ENCODE data around the gene SOWAHC. TPM values are rescaled to one million over a fixed set of nuclear protein-coding genes. Genes with fewer than 3 reads are reported as not detected.
A peak's percentile ranks its signal among the peaks of the same experiment; 100 is the strongest.
"Not testable (repeated sequence)": the region's sequence is repeated elsewhere in the genome, so short reads cannot be mapped to it uniquely, and the experiment has no call there.

SOWAHC gene
- total RNA-seq, 1 experiment from 2014 or later = 6.8 TPM

GRCh38 chr2:109614715-109615636, 812 bp downstream of the SOWAHC start:
- DNase-seq (ENCODE audit: low read depth) = peak; percentile 9

- no peak for DNase-seq (ENCODE audit: low read depth)
Observed at GRCh38 chr2:109615637-109616144, 1.5 kb downstream of the SOWAHC start.

- no peak for DNase-seq (ENCODE audit: low read depth)
Observed at GRCh38 chr2:109616184-109616583, 2.0 kb downstream of the SOWAHC start.

GRCh38 chr2:109619032-109619615, 5.0 kb downstream of the SOWAHC start:
- no peak for DNase-seq (ENCODE audit: low read depth)

DNA sequence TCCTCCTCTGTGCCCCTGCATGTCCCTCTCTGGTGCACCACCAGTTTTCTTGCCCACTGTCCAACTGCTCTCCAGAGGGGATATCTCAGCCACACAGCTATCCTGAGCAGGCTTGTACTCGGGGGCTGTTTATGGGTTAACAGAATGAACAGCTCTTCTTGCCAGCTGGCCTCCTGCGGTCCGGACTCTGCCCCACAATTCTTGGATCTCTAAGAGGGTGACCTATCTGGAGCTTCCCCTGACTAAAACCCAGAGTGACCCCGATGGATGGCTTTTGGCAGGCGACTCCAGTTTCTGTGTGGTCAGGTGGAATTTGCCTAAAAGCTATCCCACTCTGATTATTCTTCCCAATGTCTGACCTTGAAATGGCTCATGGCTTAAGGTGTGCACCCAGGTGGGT, 9.1 kb downstream of the SOWAHC start:
- no peak for DNase-seq (ENCODE audit: low read depth)

DNA sequence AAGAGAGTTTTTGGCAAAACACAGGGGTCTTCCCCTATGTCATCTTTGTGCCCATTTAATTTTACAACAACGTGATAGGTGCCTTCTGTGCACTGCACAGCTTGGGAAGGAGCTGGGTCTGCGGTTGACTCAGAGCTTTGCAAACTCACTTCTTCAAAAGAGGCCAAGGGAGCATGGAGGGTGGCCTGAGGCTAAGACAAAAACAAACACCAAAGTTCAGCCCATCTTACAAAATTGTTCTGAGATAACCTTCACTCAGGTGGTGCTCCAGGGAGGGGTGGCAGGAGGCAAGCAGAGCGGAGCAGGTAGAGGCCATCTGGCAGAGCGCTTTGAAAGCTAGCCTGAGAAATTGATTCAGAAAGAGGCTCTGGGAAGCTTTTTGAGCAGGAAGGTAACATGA, 9.8 kb downstream of the SOWAHC start:
- DNase-seq (ENCODE audit: low read depth) = no peak

GRCh38 chr2:109624339-109624738, 10.2 kb downstream of the SOWAHC start:
- DNase-seq (ENCODE audit: low read depth) = no peak

- not testable (repeated sequence) for DNase-seq (ENCODE audit: low read depth)
Observed at GRCh38 chr2:109628321-109628720, 14.2 kb downstream of the SOWAHC start.

DNA sequence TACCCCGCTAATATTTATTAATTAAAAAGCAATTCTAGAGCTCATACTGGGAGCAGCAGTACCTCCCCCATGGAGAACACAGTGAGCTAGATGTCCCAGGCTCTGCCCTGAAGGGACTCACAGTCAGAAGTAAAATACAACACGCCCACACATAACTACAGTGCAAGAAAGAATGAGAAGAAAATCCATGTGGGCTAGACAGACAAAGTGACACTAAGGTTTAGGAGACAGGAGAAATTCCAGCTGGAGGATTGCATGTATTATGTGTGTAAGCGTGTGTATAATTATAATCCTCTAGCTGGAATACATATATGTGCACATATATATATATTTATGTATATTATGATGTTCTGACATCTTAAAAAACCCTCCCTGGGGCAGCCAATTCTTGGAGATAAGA, 15.7 kb downstream of the SOWAHC start:
- DNase-seq (ENCODE audit: low read depth) = no peak

GRCh38 chr2:109630441-109631430, 16.6 kb downstream of the SOWAHC start:
- DNase-seq (ENCODE audit: low read depth) = no peak

GRCh38 chr2:109631741-109632140, 17.6 kb downstream of the SOWAHC start:
- no peak for DNase-seq (ENCODE audit: low read depth)

DNA sequence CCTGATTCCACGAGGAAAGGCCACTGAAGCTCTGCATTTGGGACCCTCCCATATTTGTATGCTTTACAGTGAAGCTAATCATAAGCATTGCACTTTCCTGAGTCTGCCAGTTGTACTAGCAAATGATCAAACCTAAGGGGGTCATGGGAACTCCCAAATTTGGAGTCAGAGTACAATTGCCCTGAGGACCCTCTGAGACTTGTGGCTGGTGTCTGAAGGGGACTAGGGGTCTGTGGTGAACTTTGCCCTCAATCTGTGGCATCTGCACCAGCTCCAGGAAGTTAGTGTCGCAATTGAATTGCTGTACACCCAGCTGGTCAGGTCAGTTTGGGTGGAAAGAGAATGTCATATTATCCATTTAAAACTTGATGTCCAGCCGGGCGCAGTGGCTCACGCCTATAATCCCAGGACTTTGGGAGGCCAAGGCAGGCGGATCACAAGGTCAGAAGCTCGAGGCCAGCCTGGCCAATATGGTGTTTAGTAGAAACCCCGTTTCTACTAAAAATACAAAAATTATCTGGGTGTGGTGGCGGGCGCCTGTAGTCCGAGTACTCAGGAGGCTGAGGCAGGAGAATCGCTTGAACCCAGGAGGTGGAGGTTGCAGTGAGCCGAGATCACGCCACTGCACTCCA, 18.1 kb downstream of the SOWAHC start:
- DNase-seq (ENCODE audit: low read depth) = no peak

DNA sequence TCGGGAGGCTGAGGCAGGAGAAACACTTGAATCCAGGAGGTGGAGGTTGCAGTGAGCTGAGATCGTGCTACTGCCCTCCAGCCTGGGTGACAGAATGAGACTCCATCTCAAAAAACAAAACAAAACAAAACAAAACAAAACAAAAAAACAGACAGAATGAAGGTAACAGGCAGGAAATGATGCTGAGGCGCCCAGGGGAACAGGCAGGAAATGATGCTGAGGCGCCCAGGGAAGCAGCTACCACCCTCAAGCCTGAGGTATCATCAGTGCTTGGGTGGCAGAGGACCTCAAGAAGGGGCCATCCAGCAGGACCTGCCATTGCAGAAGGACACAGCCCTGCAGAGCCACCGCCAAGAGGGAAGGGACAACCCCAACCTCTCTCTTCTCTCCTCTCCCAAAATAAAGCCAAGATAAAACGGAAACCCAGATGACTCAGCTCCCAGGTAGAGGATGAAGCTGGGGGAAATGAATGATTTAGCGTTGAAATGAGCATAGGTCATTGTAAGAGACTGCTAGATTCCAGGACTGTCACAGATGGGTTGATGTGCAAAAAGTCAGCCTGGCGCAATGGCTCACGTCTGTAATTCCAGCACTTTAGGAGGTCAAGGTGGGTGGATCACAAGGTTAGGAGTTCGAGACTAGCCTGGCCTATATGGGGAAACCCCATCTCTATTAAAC, 19.3 kb downstream of the SOWAHC start:
- DNase-seq (ENCODE audit: low read depth) = no peak

GRCh38 chr2:109635426-109636304, 21.5 kb downstream of the SOWAHC start:
- no peak for DNase-seq (ENCODE audit: low read depth)

DNA sequence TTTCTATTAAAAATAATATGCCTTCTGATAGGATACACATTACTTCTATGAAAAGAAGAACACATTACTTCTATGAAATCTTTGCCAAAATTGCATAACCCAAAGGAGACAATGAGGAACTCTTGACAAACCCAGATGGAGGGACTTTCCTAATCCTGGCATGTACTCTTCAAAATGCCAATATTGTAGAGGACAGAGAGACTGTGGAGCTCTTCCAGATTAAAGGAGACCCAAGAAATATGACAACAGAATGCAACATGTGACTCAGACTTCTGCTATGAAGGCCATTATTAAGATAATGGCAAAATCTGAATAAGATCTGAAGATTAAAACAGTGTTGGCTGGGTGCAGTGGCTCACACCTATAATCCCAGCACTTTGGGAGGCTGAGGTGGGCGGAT, 22.2 kb downstream of the SOWAHC start:
- no peak for DNase-seq (ENCODE audit: low read depth)

DNA sequence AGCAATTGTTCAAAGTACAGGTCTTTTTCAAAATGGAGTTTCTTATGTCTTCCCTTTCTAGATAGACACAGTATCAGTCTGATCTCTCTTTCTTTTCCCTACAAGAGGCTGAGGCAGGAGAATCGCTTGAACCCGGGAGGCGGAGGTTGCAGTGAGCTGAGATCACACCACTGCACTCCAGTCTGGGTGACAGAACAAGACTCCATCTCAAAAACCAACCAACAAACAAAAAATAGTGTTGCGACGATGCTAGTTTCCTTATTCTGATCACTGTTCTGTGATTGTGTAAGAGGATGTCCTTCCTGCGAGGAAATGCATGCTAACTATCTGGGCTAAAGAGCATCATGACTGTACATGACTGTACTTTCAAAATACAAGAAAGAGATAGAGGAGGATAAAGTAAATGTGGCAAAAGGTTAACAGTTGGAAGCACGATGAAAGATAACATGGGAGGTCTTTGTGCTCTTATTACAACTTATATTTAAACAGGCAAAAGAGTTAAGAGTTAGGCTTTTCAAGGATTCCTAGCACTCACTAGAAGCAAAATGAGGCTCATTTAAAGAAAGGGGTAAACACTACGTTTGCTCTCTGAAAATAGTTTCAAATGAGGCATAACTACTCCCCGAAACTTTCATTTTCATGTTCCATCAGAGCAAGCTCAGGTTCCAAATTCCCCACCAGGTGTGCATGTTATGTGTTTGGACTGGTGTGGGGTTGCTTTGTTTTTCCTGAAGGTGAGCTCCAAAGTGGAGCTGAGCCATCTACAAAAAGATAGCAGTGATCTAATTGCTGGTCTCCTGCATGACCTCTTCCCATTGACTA, 23.8 kb downstream of the SOWAHC start:
- DNase-seq (ENCODE audit: low read depth) = no peak

GRCh38 chr2:109638795-109639194, 24.6 kb downstream of the SOWAHC start:
- no peak for DNase-seq (ENCODE audit: low read depth)

GRCh38 chr2:109640000-109640399, 25.8 kb downstream of the SOWAHC start:
- not testable (repeated sequence) for DNase-seq (ENCODE audit: low read depth)
